ENCODE results near the gene GSTM3. TPM values are rescaled to one million over a fixed set of nuclear protein-coding genes. Genes with fewer than 3 reads are reported as not detected.
"Not testable (repeated sequence)": the region's sequence is repeated elsewhere in the genome, so short reads cannot be mapped to it uniquely, and the experiment has no call there.

Gene GSTM3
- total RNA-seq, 1 donor from 2014 or later = 93.7 TPM

- intact Hi-C loops (cut with micrococcal nuclease) = loop anchor here (5.0 kb wide), 2 partner anchors 128 to 223 kb away; partner anchors contain the start of gene GNAI3
- H3K4me3 ChIP-seq = no peak overlapping the region
- TF ChIP-seq, protein P1, sequence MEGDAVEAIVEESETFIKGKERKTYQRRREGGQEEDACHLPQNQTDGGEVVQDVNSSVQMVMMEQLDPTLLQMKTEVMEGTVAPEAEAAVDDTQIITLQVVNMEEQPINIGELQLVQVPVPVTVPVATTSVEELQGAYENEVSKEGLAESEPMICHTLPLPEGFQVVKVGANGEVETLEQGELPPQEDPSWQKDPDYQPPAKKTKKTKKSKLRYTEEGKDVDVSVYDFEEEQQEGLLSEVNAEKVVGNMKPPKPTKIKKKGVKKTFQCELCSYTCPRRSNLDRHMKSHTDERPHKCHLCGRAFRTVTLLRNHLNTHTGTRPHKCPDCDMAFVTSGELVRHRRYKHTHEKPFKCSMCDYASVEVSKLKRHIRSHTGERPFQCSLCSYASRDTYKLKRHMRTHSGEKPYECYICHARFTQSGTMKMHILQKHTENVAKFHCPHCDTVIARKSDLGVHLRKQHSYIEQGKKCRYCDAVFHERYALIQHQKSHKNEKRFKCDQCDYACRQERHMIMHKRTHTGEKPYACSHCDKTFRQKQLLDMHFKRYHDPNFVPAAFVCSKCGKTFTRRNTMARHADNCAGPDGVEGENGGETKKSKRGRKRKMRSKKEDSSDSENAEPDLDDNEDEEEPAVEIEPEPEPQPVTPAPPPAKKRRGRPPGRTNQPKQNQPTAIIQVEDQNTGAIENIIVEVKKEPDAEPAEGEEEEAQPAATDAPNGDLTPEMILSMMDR (IDR thresholded peaks at IDR 0.05; ENCODE audit: borderline replicate concordance) = no peak
- no peaks in the 10 kb centered on the region for H3K36me3 ChIP-seq
- peak; percentile 36 for DNase-seq
- H3K27me3 ChIP-seq (ENCODE audit: low read depth) = no peaks in the 10 kb centered on the region
- H3K27ac ChIP-seq (replicated peaks) = no peak overlapping the region
- H3K9me3 ChIP-seq (replicated peaks) = no peaks in the 10 kb centered on the region
- H3K4me1 ChIP-seq = peaks cover 36% of the 10 kb centered on the region
These were observed 29.7 kb upstream of the GSTM3 start for GRCh38 chr1:109770331-109771095.

- no peaks in the 10 kb centered on the region for H3K9me3 ChIP-seq (replicated peaks)
- H3K27ac ChIP-seq (replicated peaks) = no peak overlapping the region
- no peak overlapping the region for H3K4me3 ChIP-seq
- H3K27me3 ChIP-seq (ENCODE audit: low read depth) = no peaks in the 10 kb centered on the region
- TF ChIP-seq, protein P1 (IDR thresholded peaks at IDR 0.05; ENCODE audit: borderline replicate concordance) = no peak
- H3K36me3 ChIP-seq = no peaks in the 10 kb centered on the region
- peaks cover 36% of the 10 kb centered on the region for H3K4me1 ChIP-seq
- intact Hi-C loops (cut with micrococcal nuclease) = loop anchor here (5.0 kb wide), 2 partner anchors 127 to 222 kb away; partner anchors contain the start of gene GNAI3
- DNase-seq = peak; percentile 7
These were observed 28.7 kb upstream of the GSTM3 start for GRCh38 chr1:109769330-109770078.

GRCh38 chr1:109768820-109769219 is 28.0 kb upstream of the GSTM3 start:
- Histone ChIP-seq H3K27ac (replicated peaks) (no peak overlapping the region), H3K36me3 (no peaks in the 10 kb centered on the region), H3K9me3 (replicated peaks) (no peaks in the 10 kb centered on the region), H3K4me1 (peaks cover 36% of the 10 kb centered on the region), H3K27me3 (ENCODE audit: low read depth) (no peaks in the 10 kb centered on the region), H3K4me3 (no peak overlapping the region)
- DNase-seq = peak; percentile 7
- intact Hi-C loops (cut with micrococcal nuclease) = no loop called here
- TF ChIP-seq, protein P1 (IDR thresholded peaks at IDR 0.05; ENCODE audit: borderline replicate concordance) = no peak

- intact Hi-C loops (cut with micrococcal nuclease) = no loop called here
- DNase-seq = peak; percentile 5
- Histone ChIP-seq H3K27me3 (ENCODE audit: low read depth) (no peaks in the 10 kb centered on the region), H3K4me1 (peaks cover 36% of the 10 kb centered on the region), H3K27ac (replicated peaks) (no peak overlapping the region), H3K4me3 (no peak overlapping the region), H3K36me3 (no peaks in the 10 kb centered on the region), H3K9me3 (replicated peaks) (no peaks in the 10 kb centered on the region)
- TF ChIP-seq, protein P1 (IDR thresholded peaks at IDR 0.05; ENCODE audit: borderline replicate concordance) = no peak
These were observed 27.5 kb upstream of the GSTM3 start for GRCh38 chr1:109768335-109768650.

- TF ChIP-seq, protein P1 (IDR thresholded peaks at IDR 0.05; ENCODE audit: borderline replicate concordance) = no peak
- peak; percentile 2 for DNase-seq
- H3K27ac ChIP-seq (replicated peaks) = peak overlapping the region; percentile 75
- no peak overlapping the region for H3K4me3 ChIP-seq
- H3K9me3 ChIP-seq (replicated peaks) = no peaks in the 10 kb centered on the region
- intact Hi-C loops (cut with micrococcal nuclease) = no loop called here
- H3K36me3 ChIP-seq = no peaks in the 10 kb centered on the region
- peaks cover 36% of the 10 kb centered on the region for H3K4me1 ChIP-seq
- H3K27me3 ChIP-seq (ENCODE audit: low read depth) = no peaks in the 10 kb centered on the region
These were observed 26.9 kb upstream of the GSTM3 start for GRCh38 chr1:109767637-109768334.

GRCh38 chr1:109766991-109767636 is 26.3 kb upstream of the GSTM3 start:
- H3K9me3 ChIP-seq (replicated peaks); H3K27me3 ChIP-seq (ENCODE audit: low read depth); H3K4me3 ChIP-seq; H3K36me3 ChIP-seq; intact Hi-C loops (cut with micrococcal nuclease): not testable (repeated sequence)
- Histone ChIP-seq H3K27ac (replicated peaks) (peak overlapping the region; percentile 75), H3K4me1 (peaks cover 36% of the 10 kb centered on the region)
- peak; percentile 10 for DNase-seq

All from left ventricle myocardium inferior (tissue), 1 donor.